Thyroid gland (tissue), 4 donors: ENCODE results near the gene KCNMA1. TPM values are rescaled to one million over a fixed set of nuclear protein-coding genes. Genes with fewer than 3 reads are reported as not detected.

Experiments
- DNase-seq, 2 donors: peaks; one replicate each; pipeline ENCODE4 v3.0.0-alpha.2; 2019
- H3K27ac ChIP-seq, 3 donors: fragments of 200-600 bp; sonication (generic); 1 replicate in 2 of 3; 2 replicates in 1 of 3; pipeline ENCODE4 v1.5.1; 2016 to 2019; ENCODE audit warnings: mild to moderate bottlenecking in 1 of 3, moderate library complexity in 1 of 3
- H3K27me3 ChIP-seq: fragments of 200-600 bp; sonication (generic); one replicate; pipeline ENCODE4 v1.5.1; 2019
- H3K36me3 ChIP-seq, 2 donors: fragments of 200-600 bp; sonication (generic); one replicate each; pipeline ENCODE4 v1.5.1; 2016 to 2019
- H3K4me1 ChIP-seq, 2 donors: fragments of 200-600 bp; sonication (generic); one replicate each; pipeline ENCODE4 v1.5.1; 2017 to 2019
- H3K4me3 ChIP-seq, 3 donors: fragments of 200-600 bp; sonication (generic); replicated peaks in 1 of 3; 1 replicate in 2 of 3; 2 replicates in 1 of 3; pipeline ENCODE4 v1.5.1; 2016; ENCODE audit warnings: mild to moderate bottlenecking in 1 of 3
- H3K9me3 ChIP-seq: fragments of 200-600 bp; sonication (generic); one replicate; pipeline ENCODE4 v1.5.1; 2017
- CTCF ChIP-seq, 6 experiments: fragments of 200-600 bp in 3 of 6; fragments of 450-650 bp in 3 of 6; sonication (generic) in 3 of 6; IDR thresholded peaks; one replicate each; pipeline ENCODE4 v1.5.1; 2016 to 2019; ENCODE audit warnings: antibody characterized with exemption in 6 of 6, mild to moderate bottlenecking in 2 of 6, inconsistent platforms in 1 of 6, moderate library complexity in 1 of 6
- POLR2A ChIP-seq, 2 donors: fragments of 450-650 bp; IDR thresholded peaks; one replicate each; pipeline ENCODE4 v1.6.1; 2017; ENCODE audit warnings: antibody characterized with exemption in 2 of 2, mild to moderate bottlenecking in 2 of 2, moderate library complexity in 1 of 2
- WGBS, 2 donors: methylation state at CpG; one replicate each; pipeline ENCODE4 v1.1.5; 2017; 5-methylcytosine and 5-hydroxymethylcytosine counted together
- intact Hi-C: fragments of 100-400 bp; cut with DNase I; formaldehyde crosslinking; loops from one replicate; pipeline ENCODE4 v1.15.1; 2023
- total RNA-seq, 4 donors: library from RNA; depleted of rRNA; stranded (reverse); fragments of >200 nt; gene quantifications; one replicate each; pipeline ENCODE4 v1.2.3, GENCODE V29; 2016

KCNMA1 gene
- total RNA-seq, 4 donors from 2014 or later, result 2.5 to 5.1 (median 3.6) TPM

DNA sequence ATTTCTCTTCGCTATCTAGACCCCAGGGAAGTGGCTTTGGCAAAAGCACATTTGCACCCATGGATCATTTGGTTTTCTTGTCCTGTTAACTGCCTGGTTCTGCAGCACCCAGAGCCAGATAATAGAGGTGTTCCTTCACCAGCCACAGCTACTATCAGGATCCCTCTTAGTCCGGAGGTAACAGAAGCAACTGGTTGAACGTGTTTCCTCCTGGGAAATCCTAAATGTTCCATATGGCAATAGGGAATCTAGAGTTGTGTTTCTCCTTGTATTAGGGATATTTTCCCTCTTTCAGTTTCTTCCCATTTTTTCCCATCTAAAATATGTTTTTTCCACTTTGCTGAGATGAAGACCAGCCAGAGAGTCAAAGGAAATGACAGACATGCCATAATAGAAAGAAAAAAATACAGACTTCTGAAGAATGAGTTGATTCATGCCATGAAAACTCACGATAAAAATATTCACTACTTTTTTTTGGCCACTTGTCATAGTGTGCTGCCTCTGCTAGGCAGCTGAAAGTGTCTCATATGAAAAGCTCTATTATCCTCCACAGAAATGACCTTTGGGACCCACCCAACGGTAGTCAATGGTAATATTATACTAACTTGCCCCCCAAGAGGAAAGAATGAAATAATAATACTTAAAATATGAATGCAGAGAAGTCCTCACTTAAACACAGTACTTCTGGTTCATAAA is 472.8 kb downstream of the KCNMA1 start:
- no peaks in the 10 kb centered on the region for H3K27me3 ChIP-seq
- no peak for DNase-seq
- H3K4me1 ChIP-seq, result no peaks in the 10 kb centered on the region
- intact Hi-C loops, result no loop called here
- no peaks in the 10 kb centered on the region for H3K9me3 ChIP-seq
- H3K36me3 ChIP-seq, result no peaks in the 10 kb centered on the region
- no peak overlapping the region for H3K27ac ChIP-seq
- TF ChIP-seq CTCF (IDR thresholded peaks at IDR 0.05) (no peak), POLR2A (IDR thresholded peaks at IDR 0.05) (no peak)
- 60 to 65% methylated on average over 5 of the region's 5 CpGs for WGBS, 2 donors
- no peak overlapping the region for H3K4me3 ChIP-seq

DNA sequence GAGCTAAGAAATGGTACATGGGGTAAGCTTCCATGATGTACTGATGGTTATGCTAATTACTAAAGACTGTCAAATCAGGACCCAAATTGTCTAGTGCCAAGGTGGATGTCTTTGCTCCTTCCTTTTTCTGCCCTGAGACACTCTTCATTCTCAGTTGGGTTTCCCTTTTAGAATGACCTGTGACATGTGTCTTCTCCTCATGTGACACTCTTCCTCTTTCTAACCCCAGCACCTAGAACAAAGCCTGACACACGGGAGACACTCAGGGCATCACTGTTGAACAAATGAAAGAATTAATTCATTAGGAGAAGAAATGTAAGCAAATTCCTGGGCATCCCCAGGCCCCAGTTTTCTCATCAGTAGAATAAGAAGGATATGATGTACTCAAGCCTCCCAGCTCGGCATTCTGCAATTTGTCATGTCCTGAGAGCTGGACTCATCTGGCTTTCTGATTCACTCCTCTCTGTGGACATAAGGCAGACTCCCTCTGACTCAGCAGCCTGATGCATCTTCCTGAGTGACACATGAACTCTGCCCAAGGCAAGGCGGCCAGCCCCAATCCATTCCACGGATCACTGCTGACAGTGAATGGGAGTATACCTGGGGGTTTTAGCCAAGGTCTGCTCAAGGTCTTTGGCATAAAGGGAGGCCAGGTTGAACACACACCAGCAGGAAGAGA is 473.8 kb downstream of the KCNMA1 start:
- WGBS, 2 donors, result 74 to 79% methylated on average over 4 of the region's 4 CpGs
- no peak for TF ChIP-seq CTCF (IDR thresholded peaks at IDR 0.05)
- Histone ChIP-seq H3K27ac (no peak overlapping the region), H3K9me3 (no peaks in the 10 kb centered on the region), H3K4me3 (no peak overlapping the region), H3K4me1 (no peaks in the 10 kb centered on the region), H3K36me3 (no peaks in the 10 kb centered on the region), H3K27me3 (no peaks in the 10 kb centered on the region)
- intact Hi-C loops, result no loop called here
- DNase-seq, result no peak

DNA sequence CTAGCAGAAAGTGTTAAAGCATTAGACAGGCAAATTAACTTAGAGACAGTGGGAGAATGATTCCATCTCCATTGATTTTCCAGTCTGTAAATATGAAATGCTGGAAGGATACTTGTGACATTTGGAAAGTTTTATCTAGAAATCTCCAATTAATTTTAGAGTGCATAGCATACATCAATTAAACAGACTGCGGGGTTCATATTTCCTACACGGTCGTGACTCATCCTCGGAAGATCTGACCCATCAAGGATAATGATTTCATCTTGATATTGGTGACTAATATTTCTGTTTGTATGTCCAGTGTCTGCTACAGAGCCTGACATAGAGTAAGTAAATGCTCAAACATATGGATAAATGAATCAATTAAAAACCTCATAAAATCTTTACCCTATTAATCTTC is 474.9 kb downstream of the KCNMA1 start:
- no peaks in the 10 kb centered on the region for H3K9me3 ChIP-seq
- WGBS, 2 donors, result 88 to 90% methylated on average over 4 of the region's 4 CpGs
- H3K4me3 ChIP-seq, result no peak overlapping the region
- H3K27me3 ChIP-seq, result no peaks in the 10 kb centered on the region
- intact Hi-C loops, result no loop called here
- H3K4me1 ChIP-seq, result no peaks in the 10 kb centered on the region
- H3K27ac ChIP-seq, result no peak overlapping the region
- no peaks in the 10 kb centered on the region for H3K36me3 ChIP-seq
- TF ChIP-seq POLR2A (IDR thresholded peaks at IDR 0.05) (no peak), CTCF (IDR thresholded peaks at IDR 0.05) (no peak)
- DNase-seq, result no peak

- DNase-seq, result no peak
- intact Hi-C loops, result no loop called here
- Histone ChIP-seq H3K36me3 (no peaks in the 10 kb centered on the region), H3K27ac (no peak overlapping the region), H3K9me3 (no peaks in the 10 kb centered on the region), H3K4me3 (no peak overlapping the region), H3K4me1 (no peaks in the 10 kb centered on the region), H3K27me3 (no peaks in the 10 kb centered on the region)
- WGBS, 2 donors, result 92 to 95% methylated on average over 1 of the region's 1 CpG
- TF ChIP-seq CTCF (IDR thresholded peaks at IDR 0.05) (no peak), POLR2A (IDR thresholded peaks at IDR 0.05) (no peak)
Measured at GRCh38 chr10:77160679-77161078, 476.9 kb downstream of the KCNMA1 start.

- no peak overlapping the region for H3K4me3 ChIP-seq
- no peaks in the 10 kb centered on the region for H3K4me1 ChIP-seq
- intact Hi-C loops, result no loop called here
- DNase-seq, result no peak
- no peaks in the 10 kb centered on the region for H3K36me3 ChIP-seq
- 84 to 89% methylated on average over 2 of the region's 2 CpGs for WGBS, 2 donors
- H3K9me3 ChIP-seq, result no peaks in the 10 kb centered on the region
- H3K27me3 ChIP-seq, result no peaks in the 10 kb centered on the region
- TF ChIP-seq CTCF (IDR thresholded peaks at IDR 0.05), result no peak
- no peak for TF ChIP-seq POLR2A (IDR thresholded peaks at IDR 0.05)
- H3K27ac ChIP-seq, result no peak overlapping the region
Measured at GRCh38 chr10:77159538-77160110, 478.0 kb downstream of the KCNMA1 start.
